SK-N-SH treated with all-trans-retinoic acid at 6 μM for 48 hours (cell line): ENCODE measurements around the gene SMYD3.

Experiments used
- ATAC-seq: fragments of 200-7000 bp; cut with Tn5 transposase; 3 replicates; pipeline ENCODE4 v1.9.1; 2020; ENCODE audit warnings: mild to moderate bottlenecking, moderate library complexity
- BACH2 ChIP-seq: fragments of 250-450 bp; sonication (Bioruptor Pico); IDR thresholded peaks from 2 replicates; pipeline ENCODE4 v1.9.0; 2021; ENCODE audit warnings: mild to moderate bottlenecking, borderline replicate concordance
- CREB5 ChIP-seq: fragments of 250-450 bp; sonication (Bioruptor Pico); IDR thresholded peaks from 2 replicates; pipeline ENCODE4 v1.5.1; 2020; ENCODE audit warnings: low read depth, mild to moderate bottlenecking, moderate library complexity
- CSDC2 ChIP-seq: fragments of 250-450 bp; sonication (Bioruptor Pico); IDR thresholded peaks from 2 replicates; pipeline ENCODE4 v1.5.0; 2020; ENCODE audit warnings: mild to moderate bottlenecking, moderate library complexity
- GLIS3 ChIP-seq: fragments of 250-450 bp; sonication (Bioruptor Pico); IDR thresholded peaks from 2 replicates; pipeline ENCODE4 v1.5.0; 2020; ENCODE audit warnings: mild to moderate bottlenecking, moderate library complexity
- POU6F1 ChIP-seq: fragments of 250-450 bp; sonication (Bioruptor Pico); IDR thresholded peaks from 2 replicates; pipeline ENCODE4 v1.8.0; 2021; ENCODE audit warnings: low read depth, mild to moderate bottlenecking, moderate library complexity, borderline replicate concordance
- RARB ChIP-seq: fragments of 250-450 bp; sonication (Bioruptor Pico); IDR thresholded peaks from 2 replicates; pipeline ENCODE4 v1.8.0; 2021; ENCODE audit warnings: mild to moderate bottlenecking, moderate library complexity
- TCF4 ChIP-seq: fragments of 250-450 bp; sonication (Bioruptor Pico); IDR thresholded peaks from 2 replicates; pipeline ENCODE4 v1.8.0; 2021; ENCODE audit warnings: mild to moderate bottlenecking, moderate library complexity, borderline replicate concordance
- TOX ChIP-seq: fragments of 250-450 bp; sonication (Bioruptor Pico); IDR thresholded peaks from 2 replicates; pipeline ENCODE4 v1.8.0; 2021; ENCODE audit warnings: mild to moderate bottlenecking, moderate library complexity, borderline replicate concordance
- ZC3H10 ChIP-seq: fragments of 250-450 bp; sonication (Bioruptor Pico); IDR thresholded peaks from 2 replicates; pipeline ENCODE4 v1.5.1; 2021; ENCODE audit warnings: mild to moderate bottlenecking, moderate library complexity
- ZNF565 ChIP-seq: fragments of 450-650 bp; formaldehyde crosslinking; conservative IDR thresholded peaks from 2 replicates; pipeline ENCODE4 v1.5.0; 2020; ENCODE audit warnings: low read depth, mild to moderate bottlenecking, moderate library complexity
- TF ChIP-seq, protein P1 (sequence below): fragments of 250-450 bp; sonication (Bioruptor Pico); IDR thresholded peaks from 2 replicates; pipeline ENCODE4 v1.5.0; 2020; ENCODE audit warnings: mild to moderate bottlenecking, moderate library complexity
- TF ChIP-seq, protein P2 (sequence below): fragments of 250-450 bp; sonication (Bioruptor Pico); IDR thresholded peaks from 2 replicates; pipeline ENCODE4 v1.8.0; 2020; ENCODE audit warnings: mild to moderate bottlenecking, moderate library complexity, borderline replicate concordance
- TF ChIP-seq, protein P3 (sequence below): fragments of 250-450 bp; sonication (Bioruptor Pico); IDR thresholded peaks from 2 replicates; pipeline ENCODE4 v1.5.1; 2021; ENCODE audit warnings: mild to moderate bottlenecking, moderate library complexity

The SMYD3 gene

DNA sequence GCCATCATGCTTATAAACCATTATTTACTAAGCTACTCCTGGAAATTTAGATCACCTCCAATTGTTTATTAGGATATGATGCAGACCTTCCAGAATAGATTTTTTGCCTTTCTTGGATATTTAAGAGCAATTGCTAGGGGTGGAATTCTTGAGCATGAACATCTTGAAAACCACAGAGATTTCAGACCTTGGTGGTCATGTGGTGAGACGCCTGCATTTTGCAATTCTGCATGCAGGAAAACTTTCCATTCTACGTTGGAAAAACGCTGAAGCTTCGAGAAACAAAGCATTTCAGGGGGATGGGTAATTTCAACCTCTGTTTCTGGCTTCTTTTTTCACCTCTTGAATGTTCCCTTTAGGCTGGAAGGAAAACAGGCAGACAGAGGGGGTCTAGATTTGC is 756.0 kb downstream of the SMYD3 start (continued):
- no peak for TF ChIP-seq CREB5
- TF ChIP-seq CSDC2 (CRISPR knock-in tag) = no peak
- TF ChIP-seq POU6F1 (CRISPR knock-in tag) = no peak

DNA sequence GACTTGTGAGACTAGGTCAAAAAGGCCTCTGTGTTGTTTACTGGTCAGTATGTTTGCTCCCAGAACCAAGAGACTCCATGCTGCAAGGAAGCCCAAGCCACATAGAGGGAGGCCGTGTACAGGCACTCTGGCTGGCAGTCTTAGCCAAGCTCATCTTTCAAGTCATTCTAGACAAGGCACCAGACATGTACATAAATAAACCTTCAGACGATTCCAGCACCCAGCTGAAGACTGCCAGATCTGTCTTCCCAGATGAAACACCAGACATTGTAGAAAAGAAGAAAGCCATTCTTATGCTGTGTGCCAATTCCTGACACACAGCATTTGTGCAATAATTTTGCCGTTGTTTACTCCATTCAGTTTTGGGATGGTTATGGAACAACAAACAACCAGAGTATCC is 756.8 kb downstream of the SMYD3 start:
- peak; percentile 86; the same call in 1 of the 2 replicates for TF ChIP-seq ZNF565 (CRISPR knock-in tag)
- TF ChIP-seq TCF4 (CRISPR knock-in tag) = no peak
- TF ChIP-seq, all 23 proteins: peak for 1
- ATAC-seq = no peak

DNA sequence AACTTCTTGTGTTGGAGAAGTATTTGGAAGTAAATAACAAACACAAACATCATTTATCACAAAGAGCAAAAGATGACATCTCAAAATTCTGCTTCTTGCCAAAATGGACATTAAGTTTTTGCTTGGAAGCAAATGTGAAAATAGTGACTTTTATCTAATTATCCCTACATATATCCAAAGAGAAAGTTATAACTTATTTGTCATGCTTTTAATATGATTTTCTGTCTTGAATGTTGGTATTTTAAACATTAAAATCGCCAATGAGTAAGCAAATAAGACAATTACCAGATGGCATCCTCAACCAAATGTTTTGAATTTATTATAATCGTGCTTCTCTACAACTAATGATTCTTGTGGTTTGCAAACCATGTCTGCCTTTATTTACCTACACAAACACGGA is 758.0 kb downstream of the SMYD3 start:
- peak; percentile 43 for ATAC-seq
- peak; percentile 17; the same call in 1 of the 2 replicates for TF ChIP-seq POU6F1 (CRISPR knock-in tag)
- TF ChIP-seq RARB (CRISPR knock-in tag) = 0 out of 2 replicates have a peak, but pooled peaks have one; percentile 2
- TF ChIP-seq, protein P1, sequence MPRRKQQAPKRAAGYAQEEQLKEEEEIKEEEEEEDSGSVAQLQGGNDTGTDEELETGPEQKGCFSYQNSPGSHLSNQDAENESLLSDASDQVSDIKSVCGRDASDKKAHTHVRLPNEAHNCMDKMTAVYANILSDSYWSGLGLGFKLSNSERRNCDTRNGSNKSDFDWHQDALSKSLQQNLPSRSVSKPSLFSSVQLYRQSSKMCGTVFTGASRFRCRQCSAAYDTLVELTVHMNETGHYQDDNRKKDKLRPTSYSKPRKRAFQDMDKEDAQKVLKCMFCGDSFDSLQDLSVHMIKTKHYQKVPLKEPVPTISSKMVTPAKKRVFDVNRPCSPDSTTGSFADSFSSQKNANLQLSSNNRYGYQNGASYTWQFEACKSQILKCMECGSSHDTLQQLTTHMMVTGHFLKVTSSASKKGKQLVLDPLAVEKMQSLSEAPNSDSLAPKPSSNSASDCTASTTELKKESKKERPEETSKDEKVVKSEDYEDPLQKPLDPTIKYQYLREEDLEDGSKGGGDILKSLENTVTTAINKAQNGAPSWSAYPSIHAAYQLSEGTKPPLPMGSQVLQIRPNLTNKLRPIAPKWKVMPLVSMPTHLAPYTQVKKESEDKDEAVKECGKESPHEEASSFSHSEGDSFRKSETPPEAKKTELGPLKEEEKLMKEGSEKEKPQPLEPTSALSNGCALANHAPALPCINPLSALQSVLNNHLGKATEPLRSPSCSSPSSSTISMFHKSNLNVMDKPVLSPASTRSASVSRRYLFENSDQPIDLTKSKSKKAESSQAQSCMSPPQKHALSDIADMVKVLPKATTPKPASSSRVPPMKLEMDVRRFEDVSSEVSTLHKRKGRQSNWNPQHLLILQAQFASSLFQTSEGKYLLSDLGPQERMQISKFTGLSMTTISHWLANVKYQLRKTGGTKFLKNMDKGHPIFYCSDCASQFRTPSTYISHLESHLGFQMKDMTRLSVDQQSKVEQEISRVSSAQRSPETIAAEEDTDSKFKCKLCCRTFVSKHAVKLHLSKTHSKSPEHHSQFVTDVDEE (CRISPR knock-in tag) = no peak
- peak; percentile 83 for TF ChIP-seq ZC3H10 (CRISPR knock-in tag)
- TF ChIP-seq, protein P2, sequence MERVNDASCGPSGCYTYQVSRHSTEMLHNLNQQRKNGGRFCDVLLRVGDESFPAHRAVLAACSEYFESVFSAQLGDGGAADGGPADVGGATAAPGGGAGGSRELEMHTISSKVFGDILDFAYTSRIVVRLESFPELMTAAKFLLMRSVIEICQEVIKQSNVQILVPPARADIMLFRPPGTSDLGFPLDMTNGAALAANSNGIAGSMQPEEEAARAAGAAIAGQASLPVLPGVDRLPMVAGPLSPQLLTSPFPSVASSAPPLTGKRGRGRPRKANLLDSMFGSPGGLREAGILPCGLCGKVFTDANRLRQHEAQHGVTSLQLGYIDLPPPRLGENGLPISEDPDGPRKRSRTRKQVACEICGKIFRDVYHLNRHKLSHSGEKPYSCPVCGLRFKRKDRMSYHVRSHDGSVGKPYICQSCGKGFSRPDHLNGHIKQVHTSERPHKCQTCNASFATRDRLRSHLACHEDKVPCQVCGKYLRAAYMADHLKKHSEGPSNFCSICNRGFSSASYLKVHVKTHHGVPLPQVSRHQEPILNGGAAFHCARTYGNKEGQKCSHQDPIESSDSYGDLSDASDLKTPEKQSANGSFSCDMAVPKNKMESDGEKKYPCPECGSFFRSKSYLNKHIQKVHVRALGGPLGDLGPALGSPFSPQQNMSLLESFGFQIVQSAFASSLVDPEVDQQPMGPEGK (CRISPR knock-in tag) = peak; percentile 67; the same call in 1 of the 2 replicates
- no peak for TF ChIP-seq CREB5
- TF ChIP-seq GLIS3 (CRISPR knock-in tag) = no peak
- peak; percentile 80 for TF ChIP-seq TOX (CRISPR knock-in tag)

DNA sequence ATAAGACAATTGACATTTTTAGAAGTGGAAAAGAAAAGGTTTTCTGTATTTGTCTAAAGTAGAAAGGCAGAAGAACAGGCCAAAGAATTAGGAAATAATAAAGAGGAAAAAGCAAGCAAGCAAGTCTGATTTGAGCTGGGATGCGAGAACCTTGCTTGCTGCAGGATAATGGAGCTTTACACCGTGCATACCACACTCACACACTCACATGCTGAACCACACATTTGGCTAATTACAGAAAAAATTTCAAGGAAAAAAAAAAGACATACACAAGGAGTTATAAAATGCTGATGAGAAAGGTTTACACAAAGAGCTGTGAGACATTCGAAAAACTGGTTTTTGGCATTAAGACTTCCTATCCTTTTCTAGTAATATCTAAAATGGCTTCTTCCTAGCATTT is 758.4 kb downstream of the SMYD3 start:
- ATAC-seq = peak; percentile 17; the same call in 2 of the 3 replicates
- TF ChIP-seq TOX (CRISPR knock-in tag) (no peak), BACH2 (CRISPR knock-in tag) (no peak)
- TF ChIP-seq, protein P3, sequence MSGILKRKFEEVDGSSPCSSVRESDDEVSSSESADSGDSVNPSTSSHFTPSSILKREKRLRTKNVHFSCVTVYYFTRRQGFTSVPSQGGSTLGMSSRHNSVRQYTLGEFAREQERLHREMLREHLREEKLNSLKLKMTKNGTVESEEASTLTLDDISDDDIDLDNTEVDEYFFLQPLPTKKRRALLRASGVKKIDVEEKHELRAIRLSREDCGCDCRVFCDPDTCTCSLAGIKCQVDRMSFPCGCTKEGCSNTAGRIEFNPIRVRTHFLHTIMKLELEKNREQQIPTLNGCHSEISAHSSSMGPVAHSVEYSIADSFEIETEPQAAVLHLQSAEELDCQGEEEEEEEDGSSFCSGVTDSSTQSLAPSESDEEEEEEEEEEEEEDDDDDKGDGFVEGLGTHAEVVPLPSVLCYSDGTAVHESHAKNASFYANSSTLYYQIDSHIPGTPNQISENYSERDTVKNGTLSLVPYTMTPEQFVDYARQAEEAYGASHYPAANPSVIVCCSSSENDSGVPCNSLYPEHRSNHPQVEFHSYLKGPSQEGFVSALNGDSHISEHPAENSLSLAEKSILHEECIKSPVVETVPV (CRISPR knock-in tag) = no peak
